Testis (tissue), 2 donors: ENCODE results near the gene APLF.

Experiments
- CTCF ChIP-seq, 3 experiments: fragments of 450-650 bp in 2 of 3; fragments of 200-600 bp in 1 of 3; sonication (generic) in 1 of 3; IDR thresholded peaks; one replicate each; pipeline ENCODE4 v1.5.1; 2016 to 2019; ENCODE audit warnings: antibody characterized with exemption in 3 of 3, mild to moderate bottlenecking in 2 of 3, moderate library complexity in 1 of 3
- POLR2A ChIP-seq: fragments of 450-650 bp; IDR thresholded peaks from one replicate; pipeline ENCODE4 v1.6.1; 2017; ENCODE audit warnings: antibody characterized with exemption, mild to moderate bottlenecking, moderate library complexity

GRCh38 chr2:68475576-68475975 lies 8.2 kb downstream of the APLF start:
- no peak for TF ChIP-seq CTCF (IDR thresholded peaks at IDR 0.05)
- no peak for TF ChIP-seq POLR2A
